Tibial nerve (tissue), 4 donors: ENCODE data around the gene BCL7B.

Experiments used
- CTCF ChIP-seq, 5 experiments: fragments of 200-600 bp in 3 of 5; fragments of 450-650 bp in 2 of 5; sonication (generic) in 3 of 5; IDR thresholded peaks; one replicate each; pipeline ENCODE4 v1.5.1; 2016 to 2019; ENCODE audit warnings: antibody characterized with exemption in 5 of 5, mild to moderate bottlenecking in 3 of 5, moderate library complexity in 2 of 5
- EP300 ChIP-seq, 2 donors: sonication (generic); formaldehyde crosslinking; IDR thresholded peaks; one replicate each; pipeline ENCODE4 v1.6.1; 2017; ENCODE audit warnings: antibody characterized with exemption in 2 of 2, mild to moderate bottlenecking in 1 of 2
- POLR2A ChIP-seq, 2 donors: fragments of 450-650 bp; IDR thresholded peaks; one replicate each; pipeline ENCODE4 v1.6.1; 2017; ENCODE audit warnings: antibody characterized with exemption in 2 of 2, mild to moderate bottlenecking in 2 of 2, moderate library complexity in 2 of 2

DNA sequence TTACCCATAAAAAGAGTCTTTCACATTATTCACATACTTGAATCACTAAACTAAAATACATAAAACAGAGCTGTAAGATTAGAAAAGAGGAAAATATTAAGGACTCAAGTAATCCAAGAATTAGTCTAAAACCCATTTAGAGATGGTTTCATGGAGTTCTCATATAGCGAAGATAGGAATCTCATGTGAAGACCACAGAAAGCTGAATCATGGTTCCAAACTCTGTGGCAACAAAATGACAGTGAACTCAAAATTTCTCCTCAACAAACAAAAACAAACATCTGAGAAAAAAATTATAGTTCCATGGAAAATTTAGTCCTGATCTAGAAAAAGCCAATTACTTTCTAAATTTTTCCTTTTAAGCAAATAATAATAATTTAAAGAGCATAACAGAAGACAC is 70.0 kb downstream of the BCL7B start:
- TF ChIP-seq POLR2A (IDR thresholded peaks at IDR 0.05), result no peak
- no peak for TF ChIP-seq CTCF (IDR thresholded peaks at IDR 0.05)
- TF ChIP-seq EP300 (IDR thresholded peaks at IDR 0.05), result no peak
